ENCODE data around the gene HDAC4.

The HDAC4 gene

DNA sequence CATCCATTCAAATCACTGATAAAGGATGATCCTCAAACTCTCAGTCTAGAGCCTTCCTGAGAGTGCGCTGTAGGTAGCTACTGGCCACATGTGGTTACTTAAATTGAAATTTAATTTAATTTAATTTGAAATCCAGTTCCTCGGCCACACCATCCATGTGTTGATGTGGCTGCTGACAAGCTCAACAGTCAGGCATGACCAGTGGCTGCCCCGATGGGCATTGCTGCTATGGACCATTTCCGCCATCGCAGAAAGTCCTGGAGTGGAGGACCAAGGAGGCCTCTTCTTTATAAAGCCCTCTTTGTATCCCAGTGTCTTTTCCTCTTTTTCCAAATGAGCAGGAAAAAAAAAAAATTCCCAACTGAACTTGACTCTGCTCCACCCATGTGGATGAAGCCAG is 100.6 kb downstream of the HDAC4 start:
- H3K27ac ChIP-seq: no peak overlapping the region
- DNase-seq: no peak
- no peaks in the 10 kb centered on the region for H3K36me3 ChIP-seq (replicated peaks)
- no peak overlapping the region for H3K4me3 ChIP-seq (ENCODE audit: low read depth, low read length)
- H3K27me3 ChIP-seq (replicated peaks): no peaks in the 10 kb centered on the region
- in situ Hi-C loops (cut with HindIII; ENCODE audit: low pct_ligation_motif_present, low sequenced_read_pairs): no loop called here
- TF ChIP-seq, protein P1, sequence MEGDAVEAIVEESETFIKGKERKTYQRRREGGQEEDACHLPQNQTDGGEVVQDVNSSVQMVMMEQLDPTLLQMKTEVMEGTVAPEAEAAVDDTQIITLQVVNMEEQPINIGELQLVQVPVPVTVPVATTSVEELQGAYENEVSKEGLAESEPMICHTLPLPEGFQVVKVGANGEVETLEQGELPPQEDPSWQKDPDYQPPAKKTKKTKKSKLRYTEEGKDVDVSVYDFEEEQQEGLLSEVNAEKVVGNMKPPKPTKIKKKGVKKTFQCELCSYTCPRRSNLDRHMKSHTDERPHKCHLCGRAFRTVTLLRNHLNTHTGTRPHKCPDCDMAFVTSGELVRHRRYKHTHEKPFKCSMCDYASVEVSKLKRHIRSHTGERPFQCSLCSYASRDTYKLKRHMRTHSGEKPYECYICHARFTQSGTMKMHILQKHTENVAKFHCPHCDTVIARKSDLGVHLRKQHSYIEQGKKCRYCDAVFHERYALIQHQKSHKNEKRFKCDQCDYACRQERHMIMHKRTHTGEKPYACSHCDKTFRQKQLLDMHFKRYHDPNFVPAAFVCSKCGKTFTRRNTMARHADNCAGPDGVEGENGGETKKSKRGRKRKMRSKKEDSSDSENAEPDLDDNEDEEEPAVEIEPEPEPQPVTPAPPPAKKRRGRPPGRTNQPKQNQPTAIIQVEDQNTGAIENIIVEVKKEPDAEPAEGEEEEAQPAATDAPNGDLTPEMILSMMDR (IDR thresholded peaks at IDR 0.05; ENCODE audit: low read depth, low read length, missing control alignments): no peak

DNA sequence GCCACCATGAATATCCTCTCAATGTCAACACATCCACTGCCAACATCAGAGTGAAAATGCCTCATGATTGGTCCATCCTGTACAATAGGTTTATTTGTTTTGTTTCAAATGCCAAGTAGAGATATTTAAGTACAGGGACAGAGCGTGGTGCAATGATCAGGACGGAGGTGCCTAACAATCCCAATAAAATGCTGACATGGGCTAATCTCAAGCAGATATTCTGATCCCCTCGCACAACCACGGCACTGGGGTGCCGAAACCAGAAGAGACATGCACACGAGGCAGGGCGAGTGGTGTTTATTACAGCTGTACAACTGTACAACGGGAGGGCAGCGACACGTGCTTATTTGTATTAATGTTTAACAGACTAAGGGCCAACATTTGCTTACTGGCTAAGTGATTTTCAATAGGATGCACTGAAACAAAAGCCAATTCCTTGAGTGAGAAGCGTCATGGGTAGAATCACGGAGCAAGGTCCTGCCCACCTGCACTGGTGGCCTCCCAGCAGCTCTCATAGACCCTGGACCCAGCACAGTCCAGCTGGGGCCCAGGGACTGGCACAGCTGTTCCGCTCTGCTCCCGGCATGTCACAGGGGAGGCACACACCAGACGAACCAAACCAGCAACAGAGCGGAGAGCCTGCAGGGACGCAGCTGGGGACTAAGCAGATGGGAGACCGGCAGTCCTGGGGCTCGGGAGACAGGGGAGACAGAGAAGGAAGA is 101.4 kb downstream of the HDAC4 start:
- in situ Hi-C loops (cut with HindIII; ENCODE audit: low pct_ligation_motif_present, low sequenced_read_pairs): no loop called here
- H3K4me3 ChIP-seq (ENCODE audit: low read depth, low read length): no peak overlapping the region

DNA sequence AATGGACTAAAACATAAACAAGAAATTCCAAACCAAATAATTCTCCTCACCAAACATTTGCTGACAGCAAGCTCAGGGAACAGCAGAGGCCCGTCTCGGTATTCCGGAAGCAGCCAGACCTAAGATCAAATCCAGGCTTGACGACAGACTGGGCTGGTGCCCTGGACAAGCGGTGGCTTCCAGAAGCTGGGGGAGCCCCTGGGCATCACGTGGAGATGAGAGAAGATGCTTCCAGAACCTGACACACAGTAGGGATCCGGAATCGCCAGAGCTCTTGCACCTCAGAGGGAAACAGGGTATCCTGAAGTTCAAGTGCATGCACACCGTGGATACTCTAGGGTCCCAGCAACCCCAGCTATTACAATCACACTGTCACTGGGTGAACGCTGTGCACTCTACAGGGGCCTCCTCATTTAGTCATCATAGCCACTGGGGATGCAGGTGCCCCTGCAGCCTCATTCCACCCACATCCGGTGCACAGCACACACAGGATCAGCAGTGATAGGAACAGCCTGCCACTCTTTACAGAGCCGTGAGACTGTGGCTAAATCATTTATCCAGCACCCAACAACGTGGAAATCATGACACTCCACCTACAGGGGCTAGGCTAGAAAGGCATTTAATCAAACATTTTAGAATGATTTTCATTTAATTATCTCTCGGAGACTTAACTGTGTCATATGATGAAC is 102.6 kb downstream of the HDAC4 start:
- Histone ChIP-seq H3K4me3 (ENCODE audit: low read depth, low read length) (no peak overlapping the region), H3K36me3 (replicated peaks) (no peaks in the 10 kb centered on the region), H3K27me3 (replicated peaks) (no peaks in the 10 kb centered on the region), H3K27ac (no peak overlapping the region)
- in situ Hi-C loops (cut with HindIII; ENCODE audit: low pct_ligation_motif_present, low sequenced_read_pairs): no loop called here
- no peak for DNase-seq
- TF ChIP-seq, protein P1 (IDR thresholded peaks at IDR 0.05; ENCODE audit: low read depth, low read length, missing control alignments): no peak

More for the DNA sequence above, 101.4 kb downstream of the HDAC4 start:
- no peak overlapping the region for H3K27ac ChIP-seq
- H3K27me3 ChIP-seq (replicated peaks): no peaks in the 10 kb centered on the region
- H3K36me3 ChIP-seq (replicated peaks): no peaks in the 10 kb centered on the region
- DNase-seq: no peak
- TF ChIP-seq, protein P1 (IDR thresholded peaks at IDR 0.05; ENCODE audit: low read depth, low read length, missing control alignments): no peak

DNA sequence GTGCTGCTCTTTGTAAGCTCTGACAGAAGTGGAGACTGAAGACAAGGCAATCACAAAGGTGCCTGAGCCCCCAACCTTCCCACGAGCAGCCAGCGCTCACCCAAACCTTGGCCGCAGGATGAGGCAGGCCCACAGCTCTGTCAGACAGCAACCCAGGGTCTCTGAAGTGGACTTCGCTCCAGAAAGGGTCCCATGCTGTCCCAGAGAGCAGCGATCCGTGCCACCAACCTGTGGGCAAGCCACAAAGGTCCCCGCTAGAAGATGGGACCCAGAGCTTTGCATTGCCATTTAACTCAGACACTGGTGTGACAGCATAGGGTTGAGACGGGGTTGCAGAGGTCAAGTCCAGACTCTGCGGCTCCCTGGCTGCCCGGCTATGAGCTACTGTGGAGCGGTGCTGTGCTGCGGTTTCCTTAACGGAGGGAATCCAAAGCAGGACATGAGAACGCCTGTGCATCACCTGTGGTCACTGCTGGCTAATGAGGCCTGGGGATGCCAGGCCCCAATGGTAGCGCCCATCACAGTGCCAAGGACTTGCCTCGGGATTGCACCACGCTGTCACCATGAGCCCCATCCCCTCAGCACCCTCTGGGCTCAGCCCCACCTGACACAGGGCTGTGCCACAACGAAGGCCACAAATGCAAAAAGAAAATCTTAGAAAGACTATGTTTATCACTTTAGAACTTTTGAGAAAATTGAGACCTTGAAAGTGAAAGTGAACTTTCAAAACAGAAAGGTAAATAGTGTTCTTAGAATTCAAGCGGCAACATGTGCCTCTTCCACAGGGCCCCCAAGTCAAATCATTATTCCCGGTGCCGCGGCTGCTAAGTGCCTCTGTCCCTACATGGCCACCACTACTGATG is 103.4 kb downstream of the HDAC4 start:
- in situ Hi-C loops (cut with HindIII; ENCODE audit: low pct_ligation_motif_present, low sequenced_read_pairs): no loop called here
- no peak overlapping the region for H3K27ac ChIP-seq
- DNase-seq: no peak
- H3K36me3 ChIP-seq (replicated peaks): no peaks in the 10 kb centered on the region
- TF ChIP-seq, protein P1 (IDR thresholded peaks at IDR 0.05; ENCODE audit: low read depth, low read length, missing control alignments): no peak
- no peaks in the 10 kb centered on the region for H3K27me3 ChIP-seq (replicated peaks)
- H3K4me3 ChIP-seq (ENCODE audit: low read depth, low read length): no peak overlapping the region

DNA sequence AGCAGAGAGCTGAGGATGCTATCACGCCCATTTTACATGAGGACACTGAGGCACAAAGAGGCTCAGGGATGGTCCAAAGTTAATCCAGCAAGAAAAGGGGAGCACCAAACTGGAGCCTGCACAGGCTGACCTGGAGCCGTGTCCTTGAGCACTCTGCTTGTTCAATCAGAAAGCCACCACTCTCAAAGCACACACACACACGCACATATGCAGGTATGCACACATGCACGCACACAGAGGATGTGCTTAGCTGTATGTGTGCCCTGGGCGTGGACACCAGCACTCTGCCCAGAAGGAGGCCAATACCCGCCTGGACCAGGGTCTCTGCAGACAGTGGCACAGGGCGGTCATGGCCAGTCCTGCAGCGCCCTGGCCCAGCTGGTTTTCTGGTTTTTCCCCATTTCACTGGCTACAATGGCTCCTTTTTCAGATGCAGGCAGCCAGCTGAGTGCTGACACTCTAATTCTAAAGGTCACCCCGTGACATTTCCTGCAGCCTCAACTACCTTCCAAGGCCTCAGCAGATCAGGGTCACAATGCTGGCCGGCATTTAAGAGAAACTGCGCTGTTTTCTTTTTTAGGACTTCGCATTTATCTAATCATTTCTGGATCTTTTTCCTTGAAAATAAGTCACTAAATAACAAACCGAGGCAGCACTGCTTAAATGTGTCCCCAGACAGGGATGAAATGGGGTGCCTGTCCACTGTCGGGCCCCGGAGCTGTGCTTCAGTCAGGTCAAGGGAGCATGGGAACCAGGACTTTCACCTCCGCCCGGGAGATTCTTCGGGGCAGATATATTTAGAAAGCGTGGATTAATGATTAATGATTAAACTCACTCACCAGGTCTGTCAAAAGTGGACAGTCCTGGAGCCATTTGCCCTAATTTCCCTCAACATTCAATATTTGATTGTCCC is 104.5 kb downstream of the HDAC4 start:
- TF ChIP-seq, protein P1 (IDR thresholded peaks at IDR 0.05; ENCODE audit: low read depth, low read length, missing control alignments): no peak
- no peak overlapping the region for H3K27ac ChIP-seq
- no peaks in the 10 kb centered on the region for H3K27me3 ChIP-seq (replicated peaks)
- no peaks in the 10 kb centered on the region for H3K36me3 ChIP-seq (replicated peaks)
- DNase-seq: no peak
- in situ Hi-C loops (cut with HindIII; ENCODE audit: low pct_ligation_motif_present, low sequenced_read_pairs): no loop called here
- no peak overlapping the region for H3K4me3 ChIP-seq (ENCODE audit: low read depth, low read length)
